Measurements from ENCODE around the gene DSPP. TPM values are rescaled to one million over a fixed set of nuclear protein-coding genes. Genes with fewer than 3 reads are reported as not detected.

Gene DSPP
- total and polyA plus RNA-seq, 2 of the 4 experiments (the other 2 are of a cell fraction), result not detected

DNA sequence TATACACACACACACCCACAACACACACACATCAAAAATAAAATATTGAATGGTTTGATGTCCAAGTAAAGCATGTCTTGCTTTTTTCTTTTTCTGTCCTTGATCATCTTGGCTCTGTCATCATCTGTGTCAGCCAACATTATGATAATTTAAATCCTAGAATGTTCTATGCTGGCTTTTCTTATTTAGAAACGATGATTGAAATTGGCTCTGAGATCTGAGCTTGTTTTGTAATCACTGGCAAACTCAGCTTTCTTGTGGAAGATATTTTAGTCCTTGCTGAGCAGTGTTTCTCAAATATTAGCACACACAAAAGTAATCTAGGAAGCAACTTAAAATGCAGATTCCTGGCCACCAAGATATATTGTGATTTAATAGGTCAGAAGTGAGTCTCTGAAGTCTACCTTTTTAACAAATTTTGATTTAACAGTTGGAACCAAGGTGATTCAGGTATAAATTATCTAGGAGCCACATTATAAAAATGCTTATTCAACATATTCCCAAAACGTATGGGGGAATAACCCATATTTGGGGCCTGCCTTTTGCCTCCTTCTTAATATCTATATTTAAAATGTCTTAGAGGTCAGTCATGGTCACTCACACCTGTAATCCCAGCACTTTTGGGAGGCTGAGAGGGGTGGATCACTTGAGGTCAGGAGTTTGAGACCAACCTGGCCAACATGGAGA lies 24.0 kb upstream of the DSPP start:
- H4K20me1 ChIP-seq (ENCODE audit: insufficient read depth, low read length), result no peaks in the 10 kb centered on the region
- ChIA-PET POLR2A (ENCODE audit: unreplicated experiment) (no interaction called here), CTCF (no interaction called here)
- no peak overlapping the region for H3K4me3 ChIP-seq (ENCODE audit: insufficient read depth, low read depth, low read length)
- H4K8ac ChIP-seq (ENCODE audit: low read depth in 2 of 2, low read length in 2 of 2), result no peak overlapping the region
- H2AK9ac ChIP-seq (replicated peaks; ENCODE audit: low read depth, low read length, poor library complexity), result no peak overlapping the region
- in situ Hi-C loops (cut with MboI; ENCODE audit: low sequenced_read_pairs), result no loop called here
- intact Hi-C loops (cut with micrococcal nuclease), result no loop called here
- no peak overlapping the region for H4K5ac ChIP-seq (ENCODE audit: low read depth, low read length)
- no peak overlapping the region for H2BK120ac ChIP-seq (ENCODE audit: low read depth, low read length)
- no TSS peak for BruUV-seq (replicated peaks)
- no peak for ATAC-seq (ENCODE audit: low read depth)
- H3K9me1 ChIP-seq (ENCODE audit: insufficient read depth, low read length), result no peaks in the 10 kb centered on the region
- H3K56ac ChIP-seq (ENCODE audit: extremely low read depth, insufficient read depth, low read length), result no peak overlapping the region
- H3K4me1 ChIP-seq (ENCODE audit: control insufficient read depth, insufficient read depth, low read length), result no peaks in the 10 kb centered on the region
- no peak overlapping the region for H2AK5ac ChIP-seq (ENCODE audit: low read depth, low read length)
- no peak overlapping the region for H2AFZ ChIP-seq (replicated peaks; ENCODE audit: low read length, poor library complexity)
- H3K9ac ChIP-seq (ENCODE audit: low read depth, low read length), result no peak overlapping the region
- no peaks in the 10 kb centered on the region for H3K79me1 ChIP-seq (ENCODE audit: low read depth in 1 of 2, low read length in 2 of 2)
- no peak overlapping the region for H3K27ac ChIP-seq (ENCODE audit: insufficient read depth, low read length)
- H4K91ac ChIP-seq (ENCODE audit: insufficient read depth, low read depth, low read length), result no peak overlapping the region
- no peak overlapping the region for H3K4ac ChIP-seq (ENCODE audit: low read depth, low read length)
- no peak overlapping the region for H2BK5ac ChIP-seq (ENCODE audit: low read depth, low read length, poor library complexity, severe bottlenecking)
- TF ChIP-seq CHD1 (IDR thresholded peaks at IDR 0.05; ENCODE audit: low read depth, low read length) (no peak), SMC3 (IDR thresholded peaks at IDR 0.05; ENCODE audit: low read depth, low read length) (no peak), MAFK (IDR thresholded peaks at IDR 0.05; ENCODE audit: low read depth, low read length) (no peak), RAD21 (IDR thresholded peaks at IDR 0.05; ENCODE audit: low read length) (no peak)
- TF ChIP-seq, protein P1, sequence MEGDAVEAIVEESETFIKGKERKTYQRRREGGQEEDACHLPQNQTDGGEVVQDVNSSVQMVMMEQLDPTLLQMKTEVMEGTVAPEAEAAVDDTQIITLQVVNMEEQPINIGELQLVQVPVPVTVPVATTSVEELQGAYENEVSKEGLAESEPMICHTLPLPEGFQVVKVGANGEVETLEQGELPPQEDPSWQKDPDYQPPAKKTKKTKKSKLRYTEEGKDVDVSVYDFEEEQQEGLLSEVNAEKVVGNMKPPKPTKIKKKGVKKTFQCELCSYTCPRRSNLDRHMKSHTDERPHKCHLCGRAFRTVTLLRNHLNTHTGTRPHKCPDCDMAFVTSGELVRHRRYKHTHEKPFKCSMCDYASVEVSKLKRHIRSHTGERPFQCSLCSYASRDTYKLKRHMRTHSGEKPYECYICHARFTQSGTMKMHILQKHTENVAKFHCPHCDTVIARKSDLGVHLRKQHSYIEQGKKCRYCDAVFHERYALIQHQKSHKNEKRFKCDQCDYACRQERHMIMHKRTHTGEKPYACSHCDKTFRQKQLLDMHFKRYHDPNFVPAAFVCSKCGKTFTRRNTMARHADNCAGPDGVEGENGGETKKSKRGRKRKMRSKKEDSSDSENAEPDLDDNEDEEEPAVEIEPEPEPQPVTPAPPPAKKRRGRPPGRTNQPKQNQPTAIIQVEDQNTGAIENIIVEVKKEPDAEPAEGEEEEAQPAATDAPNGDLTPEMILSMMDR (conservative IDR thresholded peaks at IDR 0.05; ENCODE audit: low read depth, low read length), result no peak
- dilution Hi-C loops (cut with HindIII; ENCODE audit: low sequenced_read_pairs, unreplicated experiment), result no loop called here
- WGBS, 2 experiments (ENCODE audit: extremely low coverage in 2 of 2, insufficient read length in 1 of 2), result no CpG with 5 or more reads among the region's 2 CpGs
- DNase-seq, result no peak
- H3K14ac ChIP-seq (replicated peaks; ENCODE audit: low read depth, low read length), result no peak overlapping the region
- no peak overlapping the region for H2BK15ac ChIP-seq (ENCODE audit: low read depth, low read length)
- H3K23ac ChIP-seq (ENCODE audit: low read depth, low read length), result no peak overlapping the region
- H3K18ac ChIP-seq (ENCODE audit: low read depth, low read length), result no peak overlapping the region
- no peaks in the 10 kb centered on the region for H3K36me3 ChIP-seq (ENCODE audit: control insufficient read depth, insufficient read depth, low read length)
- H3K27me3 ChIP-seq (ENCODE audit: control insufficient read depth, insufficient read depth, low read length), result no peaks in the 10 kb centered on the region
- H2BK20ac ChIP-seq (ENCODE audit: low read depth, low read length), result no peak overlapping the region
- no peak overlapping the region for H3K4me2 ChIP-seq (ENCODE audit: low read depth, low read length)
- no peaks in the 10 kb centered on the region for H3K9me3 ChIP-seq (ENCODE audit: control insufficient read depth, insufficient read depth, low read length)
